SU-DHL-6 (cell line): ENCODE data around the gene NTMT1.

ENCODE experiments used
- H2AFZ ChIP-seq: fragments of 200-600 bp; sonication (generic); 2 replicates; pipeline ENCODE4 v1.6.1; 2014; ENCODE audit warnings: low read depth, mild to moderate bottlenecking, moderate library complexity, mixed read lengths, antibody characterized with exemption, low read length; ENCODE audit not compliant: severe bottlenecking
- H3F3A ChIP-seq: fragments of 200-600 bp; shearing (Covaris generic); 2 replicates; pipeline ENCODE4 v1.6.0; 2016; ENCODE audit warnings: antibody characterized with exemption, mild to moderate bottlenecking; ENCODE audit not compliant: insufficient read depth
- H3K27ac ChIP-seq: fragments of 200-600 bp; sonication (generic); 2 replicates; pipeline ENCODE4 v1.5.1; 2016; ENCODE audit warnings: low read depth, mild to moderate bottlenecking, low read length, moderate library complexity, mixed read lengths
- H3K27me3 ChIP-seq: fragments of 200-600 bp; sonication (generic), shearing (Covaris generic); 2 replicates; pipeline ENCODE4 v1.6.0; 2014; ENCODE audit warnings: mild to moderate bottlenecking, low read length
- H3K36me3 ChIP-seq: fragments of 200-600 bp; sonication (generic); 2 replicates; pipeline ENCODE4 v1.6.1; 2014; ENCODE audit warnings: mild to moderate bottlenecking, low read length, mixed read lengths
- H3K4me2 ChIP-seq: fragments of 300-600, 200-600 bp; shearing (Covaris generic), sonication (generic); 2 replicates; pipeline ENCODE4 v1.6.0; 2014; ENCODE audit warnings: low read length, low read depth, mild to moderate bottlenecking; ENCODE audit not compliant: poor library complexity, severe bottlenecking
- H3K4me3 ChIP-seq: fragments of 200-600 bp; sonication (generic); 2 replicates; pipeline ENCODE4 v1.5.1; 2014; ENCODE audit warnings: antibody characterized with exemption, low read length, mild to moderate bottlenecking, mixed read lengths; ENCODE audit not compliant: insufficient read depth, poor library complexity, severe bottlenecking
- H3K79me2 ChIP-seq: fragments of 200-600 bp; sonication (generic); 2 replicates; pipeline ENCODE4 v1.6.1; 2014; ENCODE audit warnings: mild to moderate bottlenecking, low read length, moderate library complexity; ENCODE audit not compliant: insufficient read depth
- H3K9ac ChIP-seq: fragments of 200-600 bp; sonication (generic); 2 replicates; pipeline ENCODE4 v1.7.0; 2014; ENCODE audit warnings: mild to moderate bottlenecking, low read length
- H3K9me2 ChIP-seq: fragments of 200-600 bp; sonication (generic); replicated peaks from 2 replicates; pipeline ENCODE4 v1.6.1; 2014; ENCODE audit warnings: low read length; ENCODE audit not compliant: insufficient read depth
- H3K9me3 ChIP-seq: fragments of 200-600 bp; sonication (generic); 2 replicates; pipeline ENCODE4 v1.6.1; 2014; ENCODE audit warnings: low read length, mixed read lengths; ENCODE audit not compliant: insufficient read depth
- H4K20me1 ChIP-seq: fragments of 200-600 bp; sonication (generic); 2 replicates; pipeline ENCODE4 v1.6.1; 2014; ENCODE audit warnings: low read depth, mild to moderate bottlenecking, antibody characterized with exemption, low read length, moderate library complexity, mixed read lengths
- CTCF ChIP-seq: fragments of 200-600 bp; sonication (generic); IDR thresholded peaks from one replicate; pipeline ENCODE4 v1.5.1; 2017; ENCODE audit warnings: antibody characterized with exemption, mild to moderate bottlenecking, low read length, moderate library complexity; ENCODE audit not compliant: insufficient read depth, poor library complexity, severe bottlenecking
- EZH2phosphoT487 ChIP-seq: fragments of 200-600 bp; sonication (generic), shearing (Covaris generic); conservative IDR thresholded peaks from 2 replicates; pipeline ENCODE4 v1.6.1; 2018; ENCODE audit warnings: mild to moderate bottlenecking, antibody characterized with exemption, low read length, moderate library complexity, mixed read lengths

The NTMT1 gene

GRCh38 chr9:129650680-129651235 lies 24.8 kb downstream of the NTMT1 start:
- Histone ChIP-seq H3K27me3 (no peaks in the 10 kb centered on the region), H3K9me3 (no peaks in the 10 kb centered on the region), H3K27ac (no peak overlapping the region), H3F3A (no peaks in the 10 kb centered on the region), H3K79me2 (no peaks in the 10 kb centered on the region), H4K20me1 (no peaks in the 10 kb centered on the region), H2AFZ (no peak overlapping the region), H3K9ac (no peak overlapping the region), H3K4me2 (no peak overlapping the region), H3K36me3 (no peaks in the 10 kb centered on the region), H3K4me3 (no peak overlapping the region), H3K9me2 (no peaks in the 10 kb centered on the region)
- TF ChIP-seq CTCF, result no peak
- TF ChIP-seq EZH2phosphoT487, result no peak

DNA sequence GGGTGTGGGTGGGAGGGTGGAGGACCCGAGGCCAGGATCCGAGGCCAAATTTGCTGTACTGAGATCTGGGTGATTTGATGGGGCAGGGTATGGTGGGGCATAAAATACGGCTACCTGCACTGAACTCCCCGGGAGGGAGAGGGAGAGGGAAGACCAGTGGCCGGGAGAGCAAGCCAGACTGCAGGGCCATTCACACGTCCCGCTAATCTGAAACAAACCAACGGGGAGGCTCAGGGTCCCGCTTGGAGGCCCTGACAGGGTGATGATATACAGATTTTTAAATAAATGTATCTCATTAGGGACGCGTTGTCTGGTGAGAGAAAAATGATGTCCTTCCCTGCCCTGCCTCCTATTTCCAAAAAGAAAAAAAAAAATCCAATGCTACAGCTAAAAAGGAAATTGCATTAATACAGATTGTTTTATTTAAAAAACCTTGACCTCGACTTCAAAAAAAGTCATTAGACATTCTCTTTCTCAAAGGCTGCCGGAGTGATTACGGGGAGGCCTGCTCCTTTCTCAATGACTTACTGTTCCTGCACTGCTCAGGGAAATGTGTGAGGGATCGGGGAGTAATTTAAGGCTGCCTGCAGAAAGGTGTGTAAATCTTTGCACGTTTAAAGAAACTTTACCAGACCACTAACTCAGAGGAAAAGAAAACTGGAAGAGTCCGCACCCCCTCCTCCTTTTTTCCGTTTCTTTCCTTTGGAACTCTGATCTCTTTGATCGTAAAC lies 28.0 kb downstream of the NTMT1 start:
- Histone ChIP-seq H3K4me2 (no peak overlapping the region), H3K79me2 (no peaks in the 10 kb centered on the region), H3K9ac (no peak overlapping the region), H3F3A (no peaks in the 10 kb centered on the region), H3K4me3 (no peak overlapping the region), H3K36me3 (no peaks in the 10 kb centered on the region), H3K9me3 (no peaks in the 10 kb centered on the region), H3K9me2 (no peaks in the 10 kb centered on the region), H3K27ac (no peak overlapping the region), H3K27me3 (no peaks in the 10 kb centered on the region), H4K20me1 (no peaks in the 10 kb centered on the region), H2AFZ (no peak overlapping the region)
- TF ChIP-seq CTCF (no peak), EZH2phosphoT487 (no peak)

GRCh38 chr9:129654554-129655040 lies 28.6 kb downstream of the NTMT1 start:
- H3K9ac ChIP-seq, result no peak overlapping the region
- TF ChIP-seq EZH2phosphoT487 (no peak), CTCF (no peak)
- H3K36me3 ChIP-seq, result no peaks in the 10 kb centered on the region
- no peak overlapping the region for H2AFZ ChIP-seq
- no peaks in the 10 kb centered on the region for H3F3A ChIP-seq
- no peak overlapping the region for H3K4me3 ChIP-seq
- H3K9me3 ChIP-seq, result no peaks in the 10 kb centered on the region
- H3K27me3 ChIP-seq, result no peaks in the 10 kb centered on the region
- no peak overlapping the region for H3K27ac ChIP-seq
- no peaks in the 10 kb centered on the region for H3K79me2 ChIP-seq
- no peak overlapping the region for H3K4me2 ChIP-seq
- H4K20me1 ChIP-seq, result no peaks in the 10 kb centered on the region
- H3K9me2 ChIP-seq, result no peaks in the 10 kb centered on the region
